ENCODE data around the gene TNKS1BP1.

TNKS1BP1 gene

GRCh38 chr11:57251037-57251436 lies 73.7 kb downstream of the TNKS1BP1 start:
- DNase-seq (ENCODE audit: low read depth), result no peak
